ENCODE results near the gene CHRM2. TPM values are rescaled to one million over a fixed set of nuclear protein-coding genes. Genes with fewer than 3 reads are reported as not detected.
A peak's percentile ranks its signal among the peaks of the same experiment; 100 is the strongest.

The CHRM2 gene
- total and polyA plus RNA-seq, 2 of the 4 experiments (the other 2 are of a cell fraction), result 79.3 to 184 TPM

DNA sequence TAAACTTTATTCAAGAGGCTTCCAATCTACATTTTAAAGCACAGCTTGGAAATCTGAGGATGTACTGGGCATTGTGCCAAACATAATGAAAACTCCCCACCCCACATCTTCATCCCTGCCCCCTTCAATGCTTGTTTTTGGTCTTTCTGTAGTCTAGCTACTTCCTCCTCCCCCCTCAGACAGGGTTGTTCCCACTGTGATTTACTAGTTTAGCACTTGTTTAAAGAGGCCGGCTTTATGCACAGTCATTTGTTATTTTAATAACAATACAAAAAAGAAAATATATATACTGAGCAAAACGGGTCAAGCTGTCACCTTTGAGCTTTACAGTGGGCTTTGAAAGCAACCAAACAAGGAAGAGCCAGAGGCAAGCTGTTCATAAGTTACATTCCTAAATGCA, 132.6 kb downstream of the CHRM2 start:
- peak overlapping the region; percentile 98 for H3K23ac ChIP-seq (ENCODE audit: low read depth, low read length)
- H3K9ac ChIP-seq (ENCODE audit: low read depth, low read length), result peak overlapping the region; percentile 72; the same call in 1 of the 2 replicates
- ChIA-PET POLR2A (ENCODE audit: unreplicated experiment) (no interaction called here), CTCF (interaction anchor here (0.9 kb wide), 2 partner anchors 25 to 84 kb away, joined by 3 read pairs; no protein-coding TSS in a partner anchor)
- H3K9me1 ChIP-seq (ENCODE audit: insufficient read depth, low read length), result peaks cover 6% of the 10 kb centered on the region
- BruUV-seq (replicated peaks), result no TSS peak
- TF ChIP-seq NFE2L2 (IDR thresholded peaks at IDR 0.05; ENCODE audit: low read depth, low read length), result no peak; the same call in 1 of the 2 replicates
- no peak for TF ChIP-seq RAD21 (IDR thresholded peaks at IDR 0.05; ENCODE audit: low read length)
- no peak for TF ChIP-seq RCOR1 (IDR thresholded peaks at IDR 0.05; ENCODE audit: insufficient replicate concordance, low read length)
- H3K56ac ChIP-seq (ENCODE audit: extremely low read depth, insufficient read depth, low read length), result peak overlapping the region; percentile 97
- no peak overlapping the region for H2AK9ac ChIP-seq (replicated peaks; ENCODE audit: low read depth, low read length, poor library complexity)
- no peaks in the 10 kb centered on the region for H3K27me3 ChIP-seq (ENCODE audit: control insufficient read depth, insufficient read depth, low read length)
- peak overlapping the region; percentile 70 for H2BK15ac ChIP-seq (ENCODE audit: low read depth, low read length)
- in situ Hi-C loops (cut with MboI; ENCODE audit: low sequenced_read_pairs) (no loop called here), intact Hi-C loops (cut with micrococcal nuclease) (loop anchor here (5.0 to 10.0 kb wide), 2 partner anchors 146 to 344 kb away; partner anchors contain the start of gene PTN), dilution Hi-C loops (cut with HindIII; ENCODE audit: low sequenced_read_pairs, unreplicated experiment) (no loop called here)
- DNase-seq (peak; percentile 55), ATAC-seq (ENCODE audit: low read depth) (peak; percentile 52)
- no peak overlapping the region for H3K4me2 ChIP-seq (ENCODE audit: low read depth, low read length)
- H3K14ac ChIP-seq (replicated peaks; ENCODE audit: low read depth, low read length), result peak overlapping the region; percentile 89
- H3K36me3 ChIP-seq (ENCODE audit: control insufficient read depth, insufficient read depth, low read length), result peaks cover 14% of the 10 kb centered on the region
- peak overlapping the region; percentile 89; the same call in 1 of the 2 replicates for H2AK5ac ChIP-seq (ENCODE audit: low read depth, low read length)
- peaks cover 29% of the 10 kb centered on the region for H3K4me1 ChIP-seq (ENCODE audit: control insufficient read depth, insufficient read depth, low read length)
- H3K4ac ChIP-seq (ENCODE audit: low read depth, low read length), result peak overlapping the region; percentile 96
- H3K4me3 ChIP-seq (ENCODE audit: insufficient read depth, low read depth, low read length), result no peak overlapping the region
- H4K8ac ChIP-seq (ENCODE audit: low read depth in 2 of 2, low read length in 2 of 2), result peak overlapping the region; percentile 51 to 68; a peak in 3 of 4 replicates
- H2AFZ ChIP-seq (replicated peaks; ENCODE audit: low read length, poor library complexity), result no peak overlapping the region
- no CpG with 5 or more reads among the region's 2 CpGs for WGBS, 2 experiments (ENCODE audit: extremely low coverage in 2 of 2, insufficient read length in 1 of 2)
- peak overlapping the region; percentile 96 for H2BK120ac ChIP-seq (ENCODE audit: low read depth, low read length)
- peak overlapping the region; percentile 91 for H4K5ac ChIP-seq (ENCODE audit: low read depth, low read length)
- peak overlapping the region; percentile 94 for H2BK20ac ChIP-seq (ENCODE audit: low read depth, low read length)
- H4K20me1 ChIP-seq (ENCODE audit: insufficient read depth, low read length), result no peaks in the 10 kb centered on the region
- peak overlapping the region; percentile 98 for H4K91ac ChIP-seq (ENCODE audit: insufficient read depth, low read depth, low read length)
- H3K79me1 ChIP-seq (ENCODE audit: low read depth in 1 of 2, low read length in 2 of 2), result peaks cover 8 to 44% of the 10 kb centered on the region in 2 experiments
- H3K9me3 ChIP-seq (ENCODE audit: control insufficient read depth, insufficient read depth, low read length), result no peaks in the 10 kb centered on the region
- H3K18ac ChIP-seq (ENCODE audit: low read depth, low read length), result peak overlapping the region; percentile 82
- H3K27ac ChIP-seq (ENCODE audit: insufficient read depth, low read length), result peak overlapping the region; percentile 97
- peak overlapping the region; percentile 96 for H2BK5ac ChIP-seq (ENCODE audit: low read depth, low read length, poor library complexity, severe bottlenecking)
